Subcutaneous adipose tissue (tissue), 4 donors: ENCODE results near the gene PCNX4. TPM values are rescaled to one million over a fixed set of nuclear protein-coding genes. Genes with fewer than 3 reads are reported as not detected.

Experiments used
- CTCF ChIP-seq: fragments of 450-650 bp; IDR thresholded peaks from one replicate; pipeline ENCODE4 v1.5.1; 2016; ENCODE audit warnings: low read depth, mild to moderate bottlenecking, control low read depth, antibody characterized with exemption, moderate library complexity
- total RNA-seq, 4 donors: library from RNA; depleted of rRNA; stranded (reverse); fragments of >200 nt; gene quantifications; one replicate each; pipeline ENCODE4 v1.1.0, GENCODE V29; 2016

PCNX4 gene
- total RNA-seq, 4 donors from 2014 or later, result 38.1 to 59.7 (median 56.0) TPM

GRCh38 chr14:60106339-60106738, 14.6 kb downstream of the PCNX4 start:
- TF ChIP-seq CTCF, result no peak

- TF ChIP-seq CTCF, result no peak
Observed at GRCh38 chr14:60107477-60107876, 15.8 kb downstream of the PCNX4 start.

GRCh38 chr14:60111732-60112131, 20.0 kb downstream of the PCNX4 start:
- no peak for TF ChIP-seq CTCF

- TF ChIP-seq CTCF, result no peak
Observed at GRCh38 chr14:60114881-60115280, 23.2 kb downstream of the PCNX4 start.

GRCh38 chr14:60116181-60116580, 24.5 kb downstream of the PCNX4 start:
- TF ChIP-seq CTCF, result no peak

GRCh38 chr14:60125918-60126317, 34.2 kb downstream of the PCNX4 start:
- no peak for TF ChIP-seq CTCF

GRCh38 chr14:60133487-60133886, 41.8 kb downstream of the PCNX4 start:
- TF ChIP-seq CTCF, result no peak
